Measurements from ENCODE around the gene HSF5.

GRCh38 chr17:58506354-58507080 is 18.3 kb upstream of the HSF5 start:
- TF ChIP-seq CTCF (IDR thresholded peaks at IDR 0.05) (no peak), ZFX (IDR thresholded peaks at IDR 0.05; ENCODE audit: borderline replicate concordance) (no peak)
